ENCODE data around the gene ABI3BP. TPM values are rescaled to one million over a fixed set of nuclear protein-coding genes. Genes with fewer than 3 reads are reported as not detected.

The ABI3BP gene
- total RNA-seq, 1 experiment from 2014 or later: 0.28 TPM

- no CpG with 5 or more reads among the region's 5 CpGs for WGBS (ENCODE audit: extremely low coverage, insufficient read length, low lambda C conversion rate)
- H4K8ac ChIP-seq (replicated peaks; ENCODE audit: insufficient read length, low read depth, low read length): no peak overlapping the region
- H3K36me3 Mint-ChIP-seq (ENCODE audit: insufficient read depth in 1 of 3, low read depth in 3 of 3): no peaks in the 10 kb centered on the region
- no peaks in the 10 kb centered on the region for H3K9me3 ChIP-seq (ENCODE audit: control insufficient read depth, low read depth, low read length)
- no peak overlapping the region for H3K9ac ChIP-seq (ENCODE audit: extremely low read depth, insufficient read length, low read length)
- no peaks in the 10 kb centered on the region for H3K23me2 ChIP-seq (ENCODE audit: insufficient read length, low read depth, low read length, poor library complexity, severe bottlenecking)
- H4K20me1 ChIP-seq (ENCODE audit: control insufficient read depth, insufficient read depth, insufficient read length): no peaks in the 10 kb centered on the region
- no peak overlapping the region for H3K4me2 ChIP-seq (ENCODE audit: insufficient read depth, insufficient read length, low read length)
- H2AK5ac ChIP-seq (ENCODE audit: insufficient read length, low read length): no peak overlapping the region
- H3K27me3 Mint-ChIP-seq (ENCODE audit: low read depth): no peaks in the 10 kb centered on the region; the same call in none of the 2 replicates
- H3K23ac ChIP-seq (ENCODE audit: insufficient read length, low read depth, low read length): no peak overlapping the region
- H3K79me1 ChIP-seq (ENCODE audit: insufficient read depth, low read depth, low read length, poor library complexity, severe bottlenecking): no peaks in the 10 kb centered on the region
- H4K91ac ChIP-seq (ENCODE audit: insufficient read length, low read depth, low read length): no peak overlapping the region
- no peak for DNase-seq
- no peak overlapping the region for H3K4ac ChIP-seq (ENCODE audit: low read depth, low read length)
- H2BK20ac ChIP-seq (ENCODE audit: low read depth, low read length, poor library complexity, severe bottlenecking): no peak overlapping the region
- no peak for TF ChIP-seq CTCF (conservative IDR thresholded peaks at IDR 0.05)
- no peak overlapping the region for H2BK120ac ChIP-seq (ENCODE audit: low read depth, low read length, poor library complexity, severe bottlenecking)
- no peak overlapping the region for H3K18ac ChIP-seq (ENCODE audit: insufficient read length, low read depth, low read length)
- no peak overlapping the region for H2AFZ ChIP-seq (ENCODE audit: low read length)
- H3K79me2 ChIP-seq (ENCODE audit: insufficient read depth, low read length): no peaks in the 10 kb centered on the region
- H3K27ac Mint-ChIP-seq: no peak overlapping the region
- H3K27me3 ChIP-seq (ENCODE audit: insufficient read depth, low read length): no peaks in the 10 kb centered on the region
- H3K9me3 Mint-ChIP-seq: no peaks in the 10 kb centered on the region
- no peak overlapping the region for H2BK12ac ChIP-seq (ENCODE audit: insufficient read length, low read depth, low read length)
- H3K14ac ChIP-seq (ENCODE audit: insufficient read depth, low read length): no peak overlapping the region
- H3T11ph ChIP-seq (ENCODE audit: low read length): no peak overlapping the region
- no peaks in the 10 kb centered on the region for H3K4me1 Mint-ChIP-seq
- no peak overlapping the region for H3K56ac ChIP-seq (ENCODE audit: insufficient read length, low read depth, low read length)
- no peak overlapping the region for H3K4me3 Mint-ChIP-seq
- no peak overlapping the region for H2BK5ac ChIP-seq (ENCODE audit: insufficient read length, low read length)
- no peak overlapping the region for H4K5ac ChIP-seq (ENCODE audit: insufficient read length, low read depth, low read length)
- H2BK15ac ChIP-seq (ENCODE audit: low read depth, low read length): no peak overlapping the region
- H3K27ac ChIP-seq (ENCODE audit: insufficient read length, low read depth, low read length): no peak overlapping the region
- no peaks in the 10 kb centered on the region for H3K4me1 ChIP-seq (ENCODE audit: insufficient read depth, low read length)
These were observed 966 bp upstream of the ABI3BP start for GRCh38 chr3:100994187-100994586.

Data from H9 (cell line).